ENCODE results near the gene MDC1. TPM values are rescaled to one million over a fixed set of nuclear protein-coding genes. Genes with fewer than 3 reads are reported as not detected.

The MDC1 gene
- total and polyA plus RNA-seq, 10 donors: 7.8 to 47.7 (median 22.1) TPM

- WGBS, 5 donors: 1% methylated on average over 56 to 71 of the region's 71 CpGs
- Histone ChIP-seq H3K27me3 (replicated peaks in 1 of 7) (no peaks in the 10 kb centered on the region), H3K4me1 (peaks cover 31 to 83% (median 77%) of the 10 kb centered on the region in 6 donors), H3K9me3 (no peaks in the 10 kb centered on the region), H3K4me3 (peak overlapping the region; percentile 80 to 97 (median 94)), H3K36me3 (peaks cover 0 to 46% (median 39%) of the 10 kb centered on the region in 6 donors), H3K27ac (peak overlapping the region; percentile 89 to 99 (median 98))
- DNase-seq: peak; percentile 98
- intact Hi-C loops (cut with DNase I; ENCODE audit: low total_unique reads): loop anchor here (2.0 to 10.0 kb wide), 2 partner anchors 39 to 107 kb away; partner anchors contain the start of genes MRPS18B and PPP1R10
- TF ChIP-seq POLR2AphosphoS5 (IDR thresholded peaks at IDR 0.05): peak; percentile 78 to 85 (median 82)
- TF ChIP-seq POLR2A (IDR thresholded peaks at IDR 0.05): no peak
- TF ChIP-seq CTCF (IDR thresholded peaks at IDR 0.05 in 8 of 11, conservative IDR thresholded peaks at IDR 0.05 in 3 of 11): peak in 10 of 11 experiments; percentile 2 to 91 (median 76)
These were observed 4.3 kb upstream of the MDC1 start for GRCh38 chr6:30721198-30722024.

- Histone ChIP-seq H3K27ac (peak overlapping the region; percentile 89 to 99 (median 98)), H3K36me3 (peaks cover 0 to 40% (median 34%) of the 10 kb centered on the region in 6 donors), H3K9me3 (no peaks in the 10 kb centered on the region), H3K27me3 (replicated peaks in 1 of 7) (no peaks in the 10 kb centered on the region), H3K4me3 (peak overlapping the region; percentile 80 to 97 (median 94)), H3K4me1 (peaks cover 31 to 84% (median 79%) of the 10 kb centered on the region in 6 donors)
- peak; percentile 94 for DNase-seq
- 0 to 1% (median 0%) methylated on average over 23 to 29 of the region's 29 CpGs for WGBS, 5 donors
- peak in 2 of 3 donors; percentile 8 to 38 for TF ChIP-seq POLR2AphosphoS5 (IDR thresholded peaks at IDR 0.05)
- TF ChIP-seq CTCF (IDR thresholded peaks at IDR 0.05 in 8 of 11, conservative IDR thresholded peaks at IDR 0.05 in 3 of 11): no peak
- TF ChIP-seq POLR2A (IDR thresholded peaks at IDR 0.05): no peak
- intact Hi-C loops (cut with DNase I; ENCODE audit: low total_unique reads): loop anchor here (2.0 to 10.0 kb wide), 2 partner anchors 38 to 106 kb away; partner anchors contain the start of genes MRPS18B and PPP1R10
These were observed 3.7 kb upstream of the MDC1 start for GRCh38 chr6:30720738-30721197.

- H3K27ac ChIP-seq: peak within 1 kb of the TSS; percentile 89 to 99 (median 98)
- peaks cover 31 to 80% (median 77%) of the 10 kb centered on the region in 6 donors for H3K4me1 ChIP-seq
- DNase-seq: peak; percentile 99
- 0 to 1% (median 0%) methylated on average over 24 to 38 of the region's 38 CpGs for WGBS, 5 donors
- H3K27me3 ChIP-seq (replicated peaks in 1 of 7): no peaks in the 10 kb centered on the region
- peak within 1 kb of the TSS; percentile 80 to 97 (median 94) for H3K4me3 ChIP-seq
- H3K9me3 ChIP-seq: no peaks in the 10 kb centered on the region
- intact Hi-C loops (cut with DNase I; ENCODE audit: low total_unique reads): loop anchor here (2.0 to 10.0 kb wide), 2 partner anchors 37 to 105 kb away; partner anchors contain the start of genes MRPS18B and PPP1R10
- peak in 2 of 3 donors; percentile 31 to 92 for TF ChIP-seq POLR2A (IDR thresholded peaks at IDR 0.05)
- TF ChIP-seq POLR2AphosphoS5 (IDR thresholded peaks at IDR 0.05): peak; percentile 95 to 98 (median 96)
- TF ChIP-seq CTCF (IDR thresholded peaks at IDR 0.05 in 8 of 11, conservative IDR thresholded peaks at IDR 0.05 in 3 of 11): peak in 7 of 11 experiments; percentile 7 to 28 (median 20)
- peaks cover 0 to 36% (median 27%) of the 10 kb centered on the region in 6 donors for H3K36me3 ChIP-seq
These were observed 3.0 kb upstream of the MDC1 start, which contains the start of gene TUBB for GRCh38 chr6:30719791-30720737. TUBB (plus strand) TSS chr6:30720352; CDS start chr6:30720507, 155 bp downstream.

Data from spleen (tissue), 11 donors.